Stimulated activated CD4-positive, alpha-beta T cell treated with anti-CD3 and anti-CD28 coated beads, Interleukin-12 subunit alpha, Interleukin-12 subunit beta, amount 100 ng/mL, for 48 hours (primary cell): ENCODE results near the gene CYP11A1.
"Not testable (repeated sequence)": the region's sequence is repeated elsewhere in the genome, so short reads cannot be mapped to it uniquely, and the experiment has no call there.

Experiments
- DNase-seq, 3 donors: peaks; one replicate each; pipeline ENCODE4 v3.0.0-alpha.2; 2020; ENCODE audit warnings: low read depth in 2 of 3, low spot score in 1 of 3

Gene CYP11A1

DNA sequence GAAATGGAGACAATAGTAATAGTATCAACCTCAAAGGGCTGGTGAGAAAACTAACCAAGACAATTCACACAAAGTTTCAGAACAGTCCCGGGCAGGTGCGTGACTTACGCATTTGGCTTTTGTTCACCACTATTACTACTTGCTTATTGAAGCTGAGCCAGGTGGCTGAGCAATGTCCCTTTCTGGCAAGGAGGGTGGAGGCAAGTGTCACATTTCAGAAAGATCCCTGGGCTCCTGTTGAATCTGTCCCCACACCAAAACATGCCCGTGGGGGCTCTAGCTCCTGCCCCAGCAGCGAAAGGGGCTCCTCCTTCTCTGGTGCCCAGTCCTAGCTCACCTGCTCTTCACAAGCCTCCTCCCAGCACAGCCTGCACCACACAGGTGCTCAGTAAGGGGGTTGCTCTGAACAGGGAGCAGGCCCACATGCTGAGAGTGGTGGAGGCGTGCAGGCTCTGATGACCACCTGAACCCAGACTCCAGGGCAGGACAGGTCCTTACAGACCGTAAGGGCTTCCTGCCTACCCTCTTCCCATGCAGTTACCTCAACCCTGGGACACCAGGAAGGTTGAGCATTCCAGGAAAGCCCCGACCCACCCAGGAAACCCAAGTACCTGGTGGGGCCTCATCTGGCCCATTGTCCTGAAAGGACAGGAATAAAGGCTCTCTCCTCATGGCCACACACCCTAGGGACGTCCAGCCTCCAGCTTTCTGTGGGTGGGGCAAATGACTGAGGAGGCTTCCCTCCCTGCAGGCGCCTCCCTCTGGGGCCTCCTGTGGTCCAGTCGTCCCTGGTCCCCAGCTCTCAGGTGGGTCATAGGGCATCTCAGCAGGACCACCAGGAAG, 33.7 kb upstream of the CYP11A1 start:
- peak in 1 of 3 donors; percentile 38 for DNase-seq

DNA sequence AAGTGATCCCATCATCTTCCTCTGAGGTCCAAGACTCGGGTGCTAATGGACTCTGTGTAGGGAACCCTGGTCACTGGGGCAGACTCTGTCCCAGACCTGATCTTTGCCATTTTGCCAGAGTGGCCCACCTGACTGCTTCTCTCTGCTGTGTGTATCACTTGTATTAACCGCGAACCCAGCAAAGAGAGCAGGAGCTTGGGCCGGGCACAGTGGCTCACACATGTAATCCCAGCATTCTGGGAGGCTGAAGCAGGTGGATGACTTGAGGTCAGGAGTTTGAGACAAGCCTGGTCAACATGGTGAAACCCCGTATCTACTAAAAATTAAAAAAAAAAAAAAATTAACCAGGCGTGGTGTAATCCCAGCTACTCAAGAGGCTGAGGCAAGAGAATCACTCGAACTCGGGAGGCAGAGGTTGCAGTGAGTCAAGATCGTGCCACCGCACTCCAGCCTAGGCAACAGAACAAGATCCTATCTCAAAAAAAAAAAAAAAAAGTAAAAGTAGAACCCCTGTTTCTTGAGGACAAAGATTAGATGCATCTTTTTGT, 32.9 kb upstream of the CYP11A1 start:
- DNase-seq, result no peak

DNA sequence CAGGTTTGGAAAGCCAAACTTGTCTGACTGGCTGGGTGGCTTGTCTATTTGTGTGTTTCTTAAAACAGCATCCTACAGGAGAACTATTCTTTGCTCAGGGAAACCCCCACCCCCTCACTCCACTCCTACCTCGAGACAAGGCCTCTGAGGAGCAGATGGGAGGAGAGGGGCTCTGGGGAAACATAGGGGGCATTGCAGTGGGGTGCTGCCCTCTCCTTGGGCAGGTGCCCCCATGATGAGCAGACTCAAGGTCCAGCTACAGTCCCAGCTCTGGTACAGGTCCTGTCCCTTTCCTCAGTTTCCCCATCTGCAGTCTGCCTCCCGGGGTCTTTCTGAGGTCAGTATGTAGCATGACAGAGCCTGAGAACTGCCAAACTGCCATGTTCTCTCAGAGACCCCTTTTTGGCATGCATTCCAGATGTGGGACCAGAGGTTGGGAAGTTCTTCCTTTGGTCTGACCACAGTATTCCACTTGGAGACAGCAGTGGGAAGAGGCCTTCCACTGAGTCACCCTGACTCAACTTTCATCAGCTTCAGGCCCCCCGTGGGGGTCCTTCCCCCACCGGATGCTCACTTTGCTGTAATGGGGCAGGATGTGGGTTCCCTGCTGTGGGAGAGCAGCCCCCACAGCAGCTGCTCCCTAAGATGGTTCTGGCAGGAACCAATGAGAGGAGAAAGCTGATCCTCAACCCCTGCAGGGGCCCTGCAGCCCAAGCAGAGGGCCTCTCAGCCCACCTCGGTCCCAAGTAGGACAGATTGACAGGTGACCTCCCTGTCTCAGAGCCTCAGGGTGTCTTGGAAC, 32.3 kb upstream of the CYP11A1 start:
- DNase-seq, result peak in 1 of 3 donors; percentile 49

DNA sequence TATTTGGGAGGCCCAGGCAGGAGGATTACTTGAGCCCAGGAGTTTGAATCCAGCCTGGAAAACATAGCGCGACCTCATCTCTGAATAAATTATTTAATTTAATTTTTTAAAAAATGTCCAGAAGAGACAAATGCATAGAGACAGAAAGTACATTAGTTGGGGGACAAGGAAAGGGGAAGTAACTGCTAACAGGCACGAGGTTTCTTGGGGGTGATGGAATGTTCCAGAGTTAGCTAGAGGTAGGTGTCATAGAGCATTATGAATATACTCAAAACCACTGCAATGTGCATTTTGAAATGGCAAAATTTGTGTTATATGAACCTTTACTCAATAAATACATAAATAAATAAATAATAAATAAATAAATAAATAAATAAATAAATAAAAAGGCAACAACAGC, 31.7 kb upstream of the CYP11A1 start:
- no peak for DNase-seq

DNA sequence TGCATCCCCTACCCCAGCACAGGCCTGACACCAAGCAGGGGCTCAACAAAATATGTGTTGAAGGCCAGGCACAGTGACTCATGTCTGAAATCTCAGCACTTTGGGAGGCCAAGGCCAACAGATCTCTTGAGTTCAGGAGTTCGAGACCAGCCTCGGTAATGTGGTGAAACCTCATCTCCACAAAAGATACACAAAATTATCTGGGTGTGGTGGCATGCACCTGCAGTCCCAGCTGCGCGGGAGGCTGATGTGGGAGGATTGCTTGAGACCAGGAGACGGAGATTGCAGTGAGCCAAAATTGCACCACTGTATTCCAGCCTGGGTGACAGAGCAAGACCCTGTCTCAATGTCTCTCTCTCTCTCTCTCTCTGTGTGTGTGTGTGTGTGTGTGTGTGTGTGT, 30.7 kb upstream of the CYP11A1 start:
- no peak for DNase-seq

DNA sequence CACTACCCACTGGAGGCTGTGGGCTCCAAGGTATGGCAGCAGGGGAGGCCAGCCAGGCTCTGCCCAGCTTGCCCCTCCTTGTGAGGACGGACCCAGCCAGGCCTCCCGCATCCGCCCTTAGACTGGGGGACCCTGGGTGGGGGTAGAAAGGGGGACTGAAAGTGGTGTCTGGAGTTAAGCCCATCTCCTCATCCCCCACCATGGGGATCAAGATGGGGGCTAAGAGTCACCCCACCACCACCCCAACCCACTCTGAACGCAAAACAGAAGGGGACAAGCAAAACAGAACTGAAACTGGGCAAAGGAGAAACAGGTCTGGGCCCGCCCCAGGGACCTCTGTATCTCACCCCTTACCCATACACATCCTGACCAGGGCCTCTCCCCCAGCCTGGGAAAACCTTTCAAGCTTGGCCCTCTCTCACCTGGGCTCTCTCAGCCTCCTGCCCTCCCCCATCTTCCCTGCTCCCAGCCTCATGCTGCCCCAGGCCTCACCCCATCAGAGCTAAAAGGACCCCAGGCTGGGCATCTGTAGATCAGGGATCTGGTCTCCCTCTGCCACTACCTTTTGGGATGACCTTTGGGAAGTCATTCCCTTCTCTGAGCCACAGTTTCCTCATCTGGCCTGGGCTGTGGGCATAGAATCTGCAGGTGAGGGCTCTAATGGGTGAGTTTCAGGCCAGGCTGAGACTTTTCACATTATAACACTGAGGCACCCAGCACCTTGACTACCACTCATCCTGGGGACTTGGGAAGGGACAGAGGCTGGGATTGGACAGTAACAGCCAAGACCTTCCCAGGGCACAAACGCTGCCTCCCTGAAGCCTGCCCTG, 30.0 kb upstream of the CYP11A1 start:
- DNase-seq, result no peak

DNA sequence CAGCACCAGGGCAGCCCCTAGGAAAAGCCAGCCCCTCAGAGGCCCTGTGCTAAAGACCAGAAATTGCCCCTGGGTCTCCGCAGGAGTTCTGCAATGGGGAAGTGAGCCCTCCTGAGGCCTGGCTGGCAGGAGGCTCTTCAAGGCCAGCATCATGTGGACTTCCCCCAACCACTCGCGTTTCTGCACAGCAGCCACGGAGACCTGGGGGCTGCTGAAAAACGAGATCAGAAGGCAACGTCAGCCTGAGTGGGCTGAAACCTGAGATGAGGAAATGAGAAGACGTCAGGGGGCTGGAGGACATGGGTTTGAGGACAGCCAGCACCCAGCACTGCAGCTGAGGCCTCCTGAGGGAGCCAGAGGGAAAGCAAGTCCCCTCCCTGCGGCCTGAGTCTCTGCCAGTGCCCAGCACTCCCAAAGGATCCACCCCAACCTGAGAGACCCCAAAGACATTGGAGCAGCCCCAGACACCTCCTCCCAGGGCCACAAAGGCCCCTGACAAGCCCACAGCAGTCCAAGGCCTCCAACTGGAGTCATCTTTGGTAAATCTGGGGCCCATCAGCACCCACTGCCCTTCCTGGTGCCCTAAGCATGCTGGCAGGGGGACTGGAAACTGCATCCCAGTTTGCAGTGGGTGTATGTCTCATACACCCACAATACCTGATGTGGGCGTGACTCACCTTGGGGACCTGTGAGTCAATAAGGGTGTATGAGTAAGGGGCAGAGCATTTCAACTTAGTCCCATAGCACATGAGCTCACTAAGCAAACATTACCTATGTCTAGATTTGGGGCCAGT, 29.2 kb upstream of the CYP11A1 start:
- DNase-seq, result peak in 1 of 3 donors; percentile 41

DNA sequence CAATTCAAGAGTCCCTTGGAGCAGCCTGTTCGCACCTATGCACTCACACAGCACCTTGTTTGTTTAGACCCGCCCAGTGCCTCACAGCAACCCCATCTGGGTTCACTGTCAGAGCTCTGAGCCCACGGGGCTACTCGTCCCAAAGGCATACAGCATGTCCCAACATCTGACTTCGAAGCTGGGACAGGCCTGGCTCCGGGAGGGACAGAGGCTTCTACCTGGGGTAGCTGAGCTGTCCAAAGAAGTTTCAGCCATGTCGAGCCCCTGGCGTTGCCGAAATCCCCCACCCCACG, 28.6 kb upstream of the CYP11A1 start:
- DNase-seq, result no peak

DNA sequence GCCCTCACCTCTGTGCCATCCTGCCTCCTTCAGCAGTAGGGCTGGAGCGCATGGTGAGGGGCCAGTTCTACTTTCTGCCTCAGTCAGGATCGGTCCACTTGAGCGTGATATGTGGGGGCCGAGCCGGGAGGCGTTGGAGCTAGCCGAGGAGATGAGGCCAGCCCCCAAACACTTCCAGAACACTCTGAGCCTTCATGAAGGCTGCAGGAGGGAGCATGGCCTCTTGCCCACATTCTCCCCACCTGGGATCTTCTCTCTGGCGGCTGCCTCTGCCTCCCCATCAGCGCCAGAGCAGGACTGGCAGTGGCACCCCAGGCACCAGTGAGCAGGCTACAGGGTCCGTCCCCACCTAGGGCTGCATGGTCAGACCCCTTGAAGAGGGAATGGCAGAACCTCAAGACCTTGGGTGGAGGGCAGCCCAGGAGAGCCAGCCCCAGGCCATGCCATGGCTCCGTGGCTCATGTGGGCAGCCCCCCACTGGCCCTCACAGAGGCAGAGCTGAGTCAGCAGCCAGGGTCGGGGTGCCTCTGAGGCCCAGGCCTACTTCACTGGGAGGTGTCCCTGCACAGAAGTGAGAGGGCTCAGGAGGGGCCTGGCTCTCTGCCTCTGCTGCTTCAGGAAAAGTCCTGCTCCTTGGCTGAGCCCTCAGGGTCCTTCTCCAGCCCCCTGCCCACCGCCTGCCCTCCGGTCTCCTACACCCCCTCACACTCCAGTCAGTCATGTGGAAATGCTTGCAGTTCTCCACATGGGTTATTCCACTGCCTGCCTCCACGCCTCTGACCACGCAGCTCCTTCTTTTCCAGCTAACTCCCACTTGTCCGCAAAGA, 28.1 kb upstream of the CYP11A1 start:
- DNase-seq, result no peak

DNA sequence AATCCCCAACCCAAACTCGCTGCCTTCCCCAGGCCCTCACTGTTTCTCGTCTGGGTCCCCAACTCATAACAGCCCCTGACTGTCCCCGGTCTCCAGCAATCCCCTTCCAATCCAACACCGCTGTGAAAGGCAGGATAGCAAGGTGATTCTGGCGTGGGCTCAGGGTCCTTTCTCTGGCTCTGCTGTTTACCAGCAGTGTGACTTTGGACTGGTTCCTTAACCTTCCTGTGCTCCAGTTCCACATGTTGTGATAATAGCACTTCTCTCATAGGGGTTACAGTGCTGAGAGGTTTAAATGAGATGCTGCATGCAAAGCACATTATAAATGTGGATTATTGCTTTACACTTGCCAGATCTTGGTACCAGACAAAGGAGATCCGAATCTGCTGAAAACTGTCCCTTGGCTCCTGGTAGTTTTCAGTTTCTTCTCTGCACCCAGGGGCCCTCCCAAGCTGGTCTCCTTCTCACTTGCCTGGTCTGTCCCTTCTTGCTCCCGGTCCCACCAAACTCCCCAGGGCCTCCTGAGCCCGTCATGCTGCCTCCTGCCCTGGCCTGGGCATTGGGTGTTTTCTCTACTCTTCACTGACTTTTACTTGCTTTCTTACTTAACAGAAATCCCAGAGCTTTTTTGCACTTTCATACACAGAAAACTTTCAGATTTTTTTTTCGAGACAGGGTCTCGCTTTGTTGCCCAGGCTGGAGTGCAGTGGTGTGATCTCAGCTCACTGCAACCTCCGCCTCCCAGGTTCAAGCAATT, 26.8 kb upstream of the CYP11A1 start:
- DNase-seq, result no peak

DNA sequence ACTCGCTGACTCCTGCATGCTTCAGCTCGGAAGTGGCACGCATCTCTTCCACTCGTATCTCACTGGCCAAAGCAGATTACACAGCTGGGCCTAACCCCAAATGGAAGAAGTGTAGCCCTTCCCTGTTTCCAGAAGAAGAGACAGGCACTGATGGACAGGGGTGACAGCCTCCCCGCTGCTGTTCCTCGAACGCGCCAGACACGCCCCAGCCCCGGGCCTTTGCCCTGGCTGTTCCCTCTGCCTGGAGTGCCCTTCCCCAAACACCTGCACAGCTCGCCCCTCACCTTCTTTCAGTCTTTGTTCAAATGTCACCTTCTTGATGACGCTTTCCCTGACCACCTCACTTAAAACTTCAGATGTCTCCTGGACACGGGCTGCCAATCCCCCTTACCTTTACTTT, 26.0 kb upstream of the CYP11A1 start:
- no peak for DNase-seq

DNA sequence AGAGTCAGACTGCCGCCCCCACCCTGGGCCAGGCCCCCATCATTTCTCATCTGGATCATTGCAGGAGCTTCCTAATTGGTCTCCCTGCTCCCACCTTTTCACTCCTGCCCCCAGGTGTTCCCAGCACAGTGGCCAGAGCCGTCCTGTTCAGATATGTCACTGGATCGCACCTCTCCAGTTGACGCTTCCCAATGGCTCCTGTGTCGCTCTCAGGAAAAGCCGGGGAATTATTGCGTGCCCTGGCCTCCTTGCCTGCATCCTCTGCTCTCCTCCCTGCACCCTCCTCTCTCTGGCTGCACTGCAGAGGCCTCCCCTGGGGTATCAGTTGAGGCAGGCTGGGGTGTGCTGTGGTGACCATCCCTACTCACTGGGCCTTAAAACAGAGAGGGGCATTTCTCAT, 25.5 kb upstream of the CYP11A1 start:
- no peak for DNase-seq

DNA sequence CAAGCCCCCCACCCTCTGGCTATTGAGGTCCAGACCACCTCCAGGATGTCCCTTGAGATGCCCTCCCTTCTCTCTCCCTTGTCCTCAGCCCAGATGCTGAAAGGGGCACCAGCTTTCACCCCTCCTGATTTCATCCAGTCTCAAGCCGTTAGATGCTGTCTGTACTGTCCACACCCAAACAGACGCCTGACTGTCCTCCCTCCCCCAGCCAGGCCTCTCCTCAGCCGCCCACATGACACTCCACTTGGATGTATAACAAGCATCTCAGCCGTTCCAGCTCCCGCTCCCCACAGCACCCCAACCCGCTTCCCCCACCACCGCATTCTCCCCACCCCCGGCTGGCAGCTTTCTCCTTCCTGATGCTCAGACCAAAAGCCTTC, 25.0 kb upstream of the CYP11A1 start:
- DNase-seq, result no peak

DNA sequence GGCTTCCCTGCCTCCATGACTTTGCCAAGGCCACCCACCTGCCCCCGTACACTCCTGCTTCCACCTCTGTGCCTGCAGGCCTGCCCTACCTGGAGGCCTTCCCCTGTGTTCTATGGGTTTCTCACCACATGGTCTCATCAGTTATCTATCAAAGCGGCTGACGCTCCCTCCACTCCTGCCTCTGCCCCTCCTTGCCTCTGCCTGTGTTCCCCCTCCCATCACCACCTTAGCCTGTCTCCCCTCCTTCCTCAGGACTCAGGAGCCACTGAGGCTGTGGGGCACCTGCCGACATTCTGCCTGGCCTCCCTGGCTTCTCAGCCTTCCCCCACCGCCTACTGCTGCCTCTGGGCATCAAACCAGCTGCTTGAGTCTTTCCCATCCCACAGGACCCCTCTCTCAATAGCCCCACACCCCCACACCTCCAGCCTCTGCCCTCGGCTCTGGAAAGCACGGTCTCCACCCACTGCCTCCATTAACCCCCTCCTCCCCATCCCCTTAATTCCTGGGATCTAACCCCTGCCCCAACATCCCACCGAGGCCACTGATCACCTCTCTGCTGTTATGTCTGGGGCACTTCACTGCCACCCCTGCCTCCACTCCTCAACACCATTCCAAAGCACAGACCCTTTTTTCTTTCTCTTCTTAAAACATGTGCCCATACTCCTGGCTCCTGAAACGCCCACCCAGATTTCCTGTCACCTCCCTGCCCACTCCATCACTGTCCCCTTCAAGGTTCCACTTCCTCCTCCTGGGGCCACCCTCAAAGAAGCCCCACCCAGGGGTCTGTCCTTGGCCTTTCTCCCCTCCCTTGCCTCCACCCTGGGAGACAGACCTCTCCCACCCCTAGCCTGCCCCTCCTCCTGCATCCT, 24.4 kb upstream of the CYP11A1 start:
- DNase-seq, result no peak

DNA sequence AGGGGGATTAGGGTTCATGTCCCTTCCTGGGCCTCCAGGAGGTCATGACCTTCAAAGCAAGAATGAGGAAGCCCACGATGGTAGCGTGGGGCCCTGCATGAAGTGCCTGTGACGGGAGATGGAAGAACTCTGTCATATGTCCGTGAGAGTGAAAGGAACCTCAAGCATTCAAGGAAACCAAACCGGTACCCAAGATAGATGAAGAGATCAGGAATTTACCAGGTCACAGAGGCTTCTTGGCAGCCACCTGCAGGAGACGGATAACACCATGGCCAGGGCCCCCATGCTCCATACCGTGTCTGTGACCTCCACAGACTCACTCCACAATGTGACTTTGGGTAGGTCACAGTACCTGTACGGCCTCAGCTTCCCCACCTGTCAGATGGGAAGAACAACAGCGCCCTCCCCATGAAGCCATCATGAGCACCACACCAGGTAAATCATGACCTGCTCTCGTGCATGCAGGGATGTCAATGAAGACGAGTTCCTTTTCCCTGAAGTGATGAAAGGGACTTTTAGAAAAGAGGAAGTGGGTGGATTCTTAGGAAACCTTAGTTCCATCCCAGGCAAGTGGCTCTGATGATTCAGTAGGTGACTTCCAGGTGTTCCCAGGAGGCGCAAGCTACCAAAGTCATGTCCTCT, 23.3 kb upstream of the CYP11A1 start:
- DNase-seq, result no peak

DNA sequence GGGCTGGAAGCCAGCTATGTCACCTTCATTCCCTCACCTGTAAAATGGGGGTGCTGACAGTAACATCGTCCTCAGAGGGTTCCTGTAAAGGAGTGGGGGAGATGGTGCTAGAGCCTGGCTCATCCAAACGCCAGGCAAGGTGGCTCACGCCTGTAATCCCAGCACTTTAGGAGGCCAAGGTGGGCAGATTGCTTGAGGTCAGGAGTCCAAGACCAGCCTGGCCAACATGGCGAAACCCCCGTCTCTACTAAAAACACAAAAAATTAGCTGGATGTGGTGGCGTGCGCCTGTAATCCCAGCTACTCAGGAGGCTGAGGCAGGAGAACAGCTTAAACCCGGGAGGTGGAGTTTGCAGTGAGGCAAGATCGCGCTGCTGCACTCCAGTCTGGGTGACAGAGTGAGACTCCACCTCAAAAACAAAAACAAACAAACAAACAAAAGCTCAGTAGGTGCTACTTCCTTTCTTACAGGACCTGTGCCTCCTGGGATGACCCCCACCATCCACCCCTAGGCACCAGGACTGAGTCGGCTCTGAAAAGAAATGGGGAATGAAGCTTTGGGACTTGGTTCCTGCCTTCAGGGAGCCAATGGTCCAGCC, 22.7 kb upstream of the CYP11A1 start:
- DNase-seq, result not testable (repeated sequence)
